22Rv1 (cell line): ENCODE measurements around the gene S1PR1.

Source experiments
- ZFX ChIP-seq: fragments of 450-650 bp; IDR thresholded peaks from 2 replicates; pipeline ENCODE4 v1.6.1; 2017; ENCODE audit warnings: antibody characterized with exemption, borderline replicate concordance
- TF ChIP-seq, protein P1 (sequence below): fragments of 450-650 bp; IDR thresholded peaks from 2 replicates; pipeline ENCODE4 v1.5.1; 2017; ENCODE audit warnings: mild to moderate bottlenecking

DNA sequence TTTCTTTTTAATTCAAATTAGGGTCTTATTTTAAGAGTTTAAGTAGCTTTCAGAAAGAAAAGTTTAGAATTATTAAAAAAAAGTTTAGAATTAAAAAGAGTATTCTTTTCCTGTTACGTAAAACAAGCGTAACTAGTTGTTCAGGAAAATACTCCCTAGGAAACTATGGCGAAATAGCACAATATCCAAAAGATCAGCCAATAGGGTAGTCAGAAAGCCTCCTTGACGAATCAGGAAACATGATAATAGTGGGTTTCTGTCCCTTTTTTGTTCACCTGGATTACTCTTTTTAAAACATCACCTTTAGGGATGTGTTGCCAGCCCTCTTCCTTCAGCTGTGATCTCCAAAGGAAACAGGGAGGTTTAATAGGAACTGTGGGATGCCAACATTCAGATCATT is 25.2 kb downstream of the S1PR1 start:
- TF ChIP-seq, protein P1, sequence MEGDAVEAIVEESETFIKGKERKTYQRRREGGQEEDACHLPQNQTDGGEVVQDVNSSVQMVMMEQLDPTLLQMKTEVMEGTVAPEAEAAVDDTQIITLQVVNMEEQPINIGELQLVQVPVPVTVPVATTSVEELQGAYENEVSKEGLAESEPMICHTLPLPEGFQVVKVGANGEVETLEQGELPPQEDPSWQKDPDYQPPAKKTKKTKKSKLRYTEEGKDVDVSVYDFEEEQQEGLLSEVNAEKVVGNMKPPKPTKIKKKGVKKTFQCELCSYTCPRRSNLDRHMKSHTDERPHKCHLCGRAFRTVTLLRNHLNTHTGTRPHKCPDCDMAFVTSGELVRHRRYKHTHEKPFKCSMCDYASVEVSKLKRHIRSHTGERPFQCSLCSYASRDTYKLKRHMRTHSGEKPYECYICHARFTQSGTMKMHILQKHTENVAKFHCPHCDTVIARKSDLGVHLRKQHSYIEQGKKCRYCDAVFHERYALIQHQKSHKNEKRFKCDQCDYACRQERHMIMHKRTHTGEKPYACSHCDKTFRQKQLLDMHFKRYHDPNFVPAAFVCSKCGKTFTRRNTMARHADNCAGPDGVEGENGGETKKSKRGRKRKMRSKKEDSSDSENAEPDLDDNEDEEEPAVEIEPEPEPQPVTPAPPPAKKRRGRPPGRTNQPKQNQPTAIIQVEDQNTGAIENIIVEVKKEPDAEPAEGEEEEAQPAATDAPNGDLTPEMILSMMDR: no peak
- TF ChIP-seq ZFX: no peak
